MG63 (cell line): ENCODE results near the gene OFD1. TPM values are rescaled to one million over a fixed set of nuclear protein-coding genes. Genes with fewer than 3 reads are reported as not detected.
"Not testable (repeated sequence)": the region's sequence is repeated elsewhere in the genome, so short reads cannot be mapped to it uniquely, and the experiment has no call there.

Experiments used
- DNase-seq: peaks from one replicate; pipeline ENCODE4 v3.0.0-alpha.2; 2020
- H3K27me3 ChIP-seq: fragments of 250-450 bp; sonication (Bioruptor Pico); 2 replicates; pipeline ENCODE4 v1.5.1; 2020; ENCODE audit warnings: mild to moderate bottlenecking, moderate library complexity
- H3K36me3 ChIP-seq: fragments of 250-450 bp; sonication (Bioruptor Pico); 2 replicates; pipeline ENCODE4 v1.5.1; 2020; ENCODE audit warnings: mild to moderate bottlenecking, moderate library complexity
- H3K4me3 ChIP-seq: fragments of 250-450 bp; sonication (Bioruptor Pico); 2 replicates; pipeline ENCODE4 v1.5.1; 2020; ENCODE audit warnings: mild to moderate bottlenecking, moderate library complexity
- H3K9me3 ChIP-seq: fragments of 250-450 bp; sonication (Bioruptor Pico); 2 replicates; pipeline ENCODE4 v1.5.1; 2020; ENCODE audit warnings: mild to moderate bottlenecking, moderate library complexity
- total RNA-seq: library from RNA; depleted of rRNA; stranded (reverse); fragments of >200 nt; shearing (Covaris generic); gene quantifications from 2 replicates; pipeline ENCODE4 v1.2.3, GENCODE V29; 2014; ENCODE audit warnings: low replicate concordance

OFD1 gene
- total RNA-seq, 1 experiment from 2014 or later, result 9.6 TPM

DNA sequence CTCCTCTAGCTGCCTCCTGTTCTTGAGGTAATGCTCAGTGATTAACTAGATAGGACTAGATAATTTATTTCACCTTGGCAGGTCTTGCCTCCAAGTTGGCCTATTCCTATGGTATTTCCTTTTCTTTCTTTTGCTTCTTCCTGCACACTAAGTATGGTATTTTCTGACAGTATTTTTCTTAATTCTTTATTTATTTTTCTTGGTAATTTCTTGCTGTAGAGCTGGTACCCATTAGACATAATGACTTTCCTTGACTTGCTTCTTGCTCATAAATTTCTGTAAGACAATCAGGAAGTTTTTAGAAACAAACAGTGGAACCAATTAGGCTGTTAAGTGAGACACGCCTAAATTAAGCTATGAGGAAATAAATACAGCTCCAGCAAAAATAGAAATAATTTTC lies 36.1 kb upstream of the OFD1 start:
- no peaks in the 10 kb centered on the region for H3K9me3 ChIP-seq
- H3K4me3 ChIP-seq, result no peak overlapping the region
- no peak for DNase-seq
- no peaks in the 10 kb centered on the region for H3K27me3 ChIP-seq
- no peaks in the 10 kb centered on the region; the same call in 1 of the 2 replicates for H3K36me3 ChIP-seq

DNA sequence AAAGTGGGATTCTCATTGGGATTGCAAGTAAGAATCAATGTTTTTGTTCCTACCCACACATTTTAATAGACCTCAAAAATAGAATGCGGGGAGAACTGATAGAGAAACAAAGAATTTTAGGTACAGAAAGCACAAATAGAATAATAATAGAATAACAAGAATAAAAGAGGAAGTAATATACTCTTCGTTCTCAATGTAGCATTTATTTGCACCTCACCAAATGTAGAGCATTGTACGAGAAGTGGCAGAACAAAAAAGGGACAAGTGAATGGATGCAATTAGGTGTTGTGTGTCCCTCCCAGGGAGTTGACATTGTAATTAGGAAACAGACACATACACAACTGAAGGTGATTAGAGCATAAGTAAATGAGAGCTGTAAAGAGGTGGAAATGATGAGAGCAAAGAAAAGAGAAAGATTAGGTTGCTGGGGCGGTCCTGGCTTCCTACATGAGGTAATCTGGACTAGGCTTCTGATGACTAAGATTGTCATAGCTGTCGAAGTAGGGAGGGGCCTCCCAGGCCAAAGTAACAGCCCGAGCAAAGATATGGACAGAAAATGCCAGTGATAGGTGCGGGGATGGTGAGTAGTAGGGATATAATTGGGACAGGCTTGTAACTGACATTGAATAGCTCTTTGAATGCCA lies 35.2 kb upstream of the OFD1 start:
- Histone ChIP-seq H3K27me3 (no peaks in the 10 kb centered on the region), H3K36me3 (no peaks in the 10 kb centered on the region; the same call in 1 of the 2 replicates), H3K9me3 (no peaks in the 10 kb centered on the region), H3K4me3 (no peak overlapping the region)
- DNase-seq, result no peak

DNA sequence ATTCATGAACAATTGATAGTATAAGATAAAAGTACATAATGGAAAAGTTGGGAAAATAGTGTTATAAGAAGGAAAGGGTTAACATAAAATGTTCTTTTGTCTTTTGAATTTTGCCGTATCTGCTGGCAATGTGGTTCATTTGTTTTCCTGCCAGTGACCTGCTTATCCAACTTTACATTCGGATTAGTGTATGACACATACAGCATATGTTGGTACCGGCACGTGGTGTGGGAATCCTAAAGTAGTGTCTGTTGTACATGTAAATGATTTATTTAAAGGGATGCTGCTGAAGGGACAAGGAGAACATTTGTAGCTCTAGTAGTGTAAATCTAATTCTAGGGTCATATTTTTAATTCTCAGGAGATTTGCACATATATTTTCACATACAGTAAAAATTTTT lies 34.2 kb upstream of the OFD1 start:
- no peaks in the 10 kb centered on the region for H3K27me3 ChIP-seq
- DNase-seq, result no peak
- H3K36me3 ChIP-seq, result peaks cover under 1% of the 10 kb centered on the region; the same call in 1 of the 2 replicates
- H3K9me3 ChIP-seq, result no peaks in the 10 kb centered on the region
- H3K4me3 ChIP-seq, result no peak overlapping the region

DNA sequence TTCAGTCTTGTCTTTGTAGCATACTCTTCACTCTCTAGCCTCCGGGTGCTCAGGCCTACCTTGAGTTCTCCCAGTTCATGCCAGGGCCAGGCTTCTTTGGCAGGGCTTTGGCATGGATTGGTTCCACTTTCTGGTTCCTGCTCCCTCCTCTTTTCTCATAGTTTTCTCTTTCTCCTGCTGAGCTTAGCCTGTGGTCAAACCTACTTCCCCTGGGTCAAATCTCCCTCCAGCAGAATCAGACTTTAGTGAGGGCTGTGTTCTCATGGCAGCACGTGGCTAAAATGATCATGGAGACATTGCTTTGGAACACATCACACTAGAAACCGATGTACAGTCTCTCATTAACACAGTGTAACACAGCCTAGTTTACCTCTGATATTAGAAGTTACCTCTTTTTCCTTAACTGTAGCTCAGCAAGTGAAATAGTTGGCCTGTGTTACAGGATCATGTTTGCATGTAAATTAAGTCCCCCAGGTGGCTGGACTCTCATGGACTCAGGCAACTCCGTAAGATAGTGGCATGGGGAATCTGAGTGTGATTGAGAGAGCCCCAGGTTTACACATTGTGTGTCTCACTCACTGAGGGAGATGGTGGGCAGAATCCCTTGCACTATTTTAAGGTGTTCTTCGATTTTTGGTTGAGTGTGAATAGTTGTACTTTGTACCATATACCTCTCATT lies 32.3 kb upstream of the OFD1 start:
- no peak overlapping the region for H3K4me3 ChIP-seq
- H3K9me3 ChIP-seq, result no peaks in the 10 kb centered on the region
- no peak for DNase-seq
- H3K36me3 ChIP-seq, result peaks cover 7% of the 10 kb centered on the region
- H3K27me3 ChIP-seq, result no peaks in the 10 kb centered on the region

DNA sequence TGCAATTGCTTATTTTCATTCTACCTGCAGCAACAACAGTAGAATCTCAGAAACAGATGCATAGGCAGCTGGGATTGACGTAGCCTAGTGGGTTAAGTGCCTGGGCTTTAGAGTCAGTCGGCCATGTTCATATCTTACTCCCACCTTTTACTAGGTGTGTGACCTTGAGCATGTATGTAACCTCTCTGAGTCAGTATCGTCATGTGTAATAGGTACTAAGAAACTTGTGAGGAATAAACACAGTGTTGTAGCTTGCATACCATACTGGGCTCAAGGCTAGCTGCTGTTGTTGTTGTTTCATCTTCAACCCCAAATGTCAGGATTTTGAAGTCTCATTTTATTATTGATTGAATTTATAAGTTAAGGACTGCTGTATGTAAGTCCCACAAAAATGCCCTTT lies 31.4 kb upstream of the OFD1 start:
- H3K4me3 ChIP-seq, result no peak overlapping the region
- H3K27me3 ChIP-seq, result no peaks in the 10 kb centered on the region
- peaks cover 7% of the 10 kb centered on the region for H3K36me3 ChIP-seq
- DNase-seq, result no peak
- H3K9me3 ChIP-seq, result no peaks in the 10 kb centered on the region

DNA sequence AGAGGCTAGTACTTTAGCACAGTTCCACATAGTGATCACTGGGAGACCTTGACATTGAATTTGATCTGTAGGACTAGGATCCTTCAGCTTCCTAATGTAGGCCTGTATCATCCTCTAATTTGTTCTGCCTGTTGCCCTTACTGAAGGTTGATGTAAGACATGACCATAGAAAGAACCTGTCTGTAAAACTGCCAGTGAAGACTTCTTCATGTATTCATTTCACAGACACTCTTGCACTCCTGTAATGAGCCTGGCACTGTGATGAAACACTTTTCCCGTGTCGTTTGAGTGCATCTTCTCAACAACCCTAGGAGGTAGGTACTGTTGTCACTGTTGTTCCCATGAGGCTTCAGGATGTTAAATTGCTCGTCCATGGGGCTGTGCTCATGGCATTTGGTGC lies 31.0 kb upstream of the OFD1 start:
- no peaks in the 10 kb centered on the region for H3K9me3 ChIP-seq
- H3K4me3 ChIP-seq, result no peak overlapping the region
- H3K36me3 ChIP-seq, result peaks cover 7% of the 10 kb centered on the region
- no peaks in the 10 kb centered on the region for H3K27me3 ChIP-seq
- DNase-seq, result no peak

DNA sequence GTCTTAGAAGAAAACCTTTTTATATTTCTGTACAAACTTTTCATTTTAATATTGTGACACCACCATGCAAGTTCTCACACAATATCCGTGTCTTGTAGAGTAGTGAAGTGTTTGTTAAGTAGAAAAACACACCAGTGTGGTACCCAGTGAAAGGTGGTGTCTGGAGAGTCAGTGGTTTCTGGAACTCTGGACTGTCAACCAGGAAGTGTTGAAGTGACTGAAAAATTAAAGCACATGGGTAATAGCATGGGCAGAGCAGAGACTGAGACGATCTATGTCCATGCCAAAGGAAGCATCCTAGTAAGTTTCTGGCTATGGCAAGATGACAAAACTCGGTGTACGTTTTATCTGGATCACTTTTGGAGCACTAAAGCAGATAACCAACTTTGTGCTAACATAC lies 23.4 kb upstream of the OFD1 start:
- Histone ChIP-seq H3K27me3 (no peaks in the 10 kb centered on the region), H3K36me3 (peaks cover 32% of the 10 kb centered on the region), H3K4me3 (no peak overlapping the region), H3K9me3 (no peaks in the 10 kb centered on the region)
- DNase-seq, result no peak

DNA sequence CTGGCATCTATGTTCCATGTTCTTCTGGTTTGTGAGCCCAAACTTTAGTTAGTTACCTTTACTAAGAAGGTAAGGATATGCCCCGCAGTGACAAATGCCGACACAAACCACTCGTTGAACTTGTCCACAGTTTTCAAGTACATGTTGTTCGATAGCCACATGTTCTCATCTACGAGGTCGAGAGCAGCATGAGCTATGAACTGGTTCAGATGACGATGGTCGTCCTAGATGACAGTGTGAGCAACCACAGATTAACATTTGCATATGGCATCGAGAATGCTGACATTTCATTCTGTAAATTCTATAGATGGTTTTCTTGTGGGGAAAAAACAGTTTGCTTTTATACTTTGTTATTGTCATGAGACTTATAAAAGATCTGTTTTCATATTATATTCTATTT lies 18.1 kb upstream of the OFD1 start:
- Histone ChIP-seq H3K36me3 (peaks cover 29% of the 10 kb centered on the region), H3K27me3 (no peaks in the 10 kb centered on the region), H3K4me3 (no peak overlapping the region), H3K9me3 (no peaks in the 10 kb centered on the region)
- no peak for DNase-seq

DNA sequence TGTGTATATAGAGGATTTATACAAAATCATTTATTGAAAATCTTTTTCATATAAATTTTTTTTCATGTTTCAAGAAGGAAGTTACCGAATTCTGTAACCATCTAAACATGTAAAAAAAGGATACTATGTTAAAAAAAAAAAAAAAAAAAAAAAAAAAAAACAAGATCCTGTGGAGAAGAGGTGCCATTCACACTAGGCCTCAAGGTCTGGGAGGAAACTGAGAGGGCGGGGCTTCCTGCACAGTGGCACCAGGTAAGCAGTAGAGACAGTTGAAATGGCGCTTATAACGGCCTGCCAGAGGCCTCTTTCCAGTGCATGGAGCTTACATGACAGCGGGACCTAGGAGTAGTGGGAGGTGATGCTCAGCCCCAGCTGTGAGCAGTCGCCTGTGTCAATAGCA lies 17.6 kb upstream of the OFD1 start:
- Histone ChIP-seq H3K36me3 (peaks cover 27% of the 10 kb centered on the region), H3K4me3 (no peak overlapping the region), H3K9me3 (no peaks in the 10 kb centered on the region), H3K27me3 (no peaks in the 10 kb centered on the region)
- DNase-seq, result no peak

DNA sequence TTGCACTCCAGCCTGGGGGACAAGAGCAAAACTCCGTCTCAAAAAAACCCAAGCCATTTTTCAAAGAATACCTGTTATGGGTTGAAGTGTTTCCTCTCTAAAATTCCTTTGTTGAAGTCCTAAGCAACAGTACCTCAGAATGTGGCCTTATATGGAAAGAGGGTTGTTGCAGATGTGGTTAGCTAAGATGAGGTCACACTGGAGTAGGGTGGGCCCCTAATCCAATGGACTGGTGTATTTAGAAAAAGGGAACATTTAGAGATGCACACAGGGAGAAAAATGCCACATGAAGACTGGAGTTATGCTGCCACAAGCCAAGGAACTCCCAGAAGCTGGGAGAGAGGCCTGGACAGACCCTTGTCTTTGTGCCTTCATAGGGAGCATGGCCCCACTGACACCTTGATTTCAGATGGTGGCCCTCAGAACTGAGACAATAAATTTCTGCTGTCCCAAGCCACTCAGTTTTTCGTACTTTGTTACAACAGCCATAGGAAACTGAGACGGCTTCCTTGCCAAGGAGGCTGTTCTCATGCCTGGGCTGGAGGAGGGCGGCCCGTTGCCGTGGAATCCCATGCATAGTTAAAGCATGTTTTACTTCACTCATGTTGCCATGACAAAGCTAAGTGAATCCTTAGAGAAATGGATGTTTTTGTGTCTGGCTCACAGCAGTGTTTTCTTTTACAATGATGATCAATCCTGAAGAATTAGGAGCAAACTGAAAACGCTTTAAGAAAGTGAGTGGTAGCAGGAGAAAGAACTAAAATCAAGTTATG lies 16.7 kb upstream of the OFD1 start:
- no peak overlapping the region for H3K4me3 ChIP-seq
- no peaks in the 10 kb centered on the region for H3K9me3 ChIP-seq
- DNase-seq, result no peak
- peaks cover 25% of the 10 kb centered on the region for H3K36me3 ChIP-seq
- H3K27me3 ChIP-seq, result no peaks in the 10 kb centered on the region

DNA sequence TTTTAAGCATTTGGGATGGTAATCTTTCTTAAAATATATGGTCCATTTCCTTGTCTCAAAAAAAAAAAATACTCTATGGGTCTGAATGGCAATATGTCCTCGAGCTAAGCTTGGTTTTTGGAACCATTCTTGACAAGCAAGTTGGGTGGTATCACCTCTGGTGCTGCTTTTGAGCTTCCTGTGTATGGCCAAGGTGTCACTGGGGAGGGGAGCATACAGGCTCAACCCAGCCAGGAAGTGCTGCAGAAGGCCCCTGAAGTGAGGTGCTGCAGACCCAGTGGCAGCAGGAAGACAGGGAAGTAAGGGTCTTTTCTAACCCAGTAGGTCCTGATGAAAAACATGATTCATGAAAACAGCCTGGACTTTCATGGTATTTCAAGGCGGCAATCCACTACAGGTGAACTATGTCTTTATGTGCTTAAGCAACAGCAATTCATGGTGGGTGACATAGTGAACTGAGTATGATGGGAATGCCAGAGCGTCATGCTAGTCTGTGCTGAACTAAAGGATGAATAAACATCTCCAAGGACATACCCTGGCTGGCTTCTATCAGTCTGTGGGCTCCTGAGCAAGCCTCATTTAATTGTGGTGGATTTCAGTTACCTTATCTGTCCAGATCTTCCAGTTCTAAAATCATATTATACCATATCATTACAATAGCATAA lies 15.2 kb upstream of the OFD1 start:
- H3K4me3 ChIP-seq, result no peak overlapping the region
- no peak for DNase-seq
- H3K9me3 ChIP-seq, result no peaks in the 10 kb centered on the region

DNA sequence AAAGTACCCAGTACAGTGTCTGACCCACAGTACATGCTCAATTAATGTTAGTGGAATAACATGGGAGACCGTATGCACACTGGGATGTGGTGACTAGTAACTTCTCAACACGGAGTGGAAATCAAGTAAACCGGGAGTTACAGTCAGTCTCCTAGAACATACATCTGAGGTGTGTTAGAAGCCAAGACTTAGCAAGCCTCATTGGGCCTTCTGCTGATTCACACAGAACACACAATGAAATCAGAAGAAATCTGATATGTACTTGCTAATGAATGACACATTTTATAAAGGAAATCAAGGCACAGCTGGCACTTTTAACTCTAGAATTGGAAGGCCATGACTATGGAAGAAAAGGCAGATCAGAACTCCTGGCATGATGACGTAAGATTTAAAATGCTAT lies 13.2 kb upstream of the OFD1 start:
- Histone ChIP-seq H3K36me3 (peaks cover 14% of the 10 kb centered on the region), H3K4me3 (no peak overlapping the region), H3K9me3 (no peaks in the 10 kb centered on the region), H3K27me3 (no peaks in the 10 kb centered on the region)
- no peak for DNase-seq

More for the DNA sequence above, 15.2 kb upstream of the OFD1 start:
- Histone ChIP-seq H3K27me3 (no peaks in the 10 kb centered on the region), H3K36me3 (peaks cover 28% of the 10 kb centered on the region)

DNA sequence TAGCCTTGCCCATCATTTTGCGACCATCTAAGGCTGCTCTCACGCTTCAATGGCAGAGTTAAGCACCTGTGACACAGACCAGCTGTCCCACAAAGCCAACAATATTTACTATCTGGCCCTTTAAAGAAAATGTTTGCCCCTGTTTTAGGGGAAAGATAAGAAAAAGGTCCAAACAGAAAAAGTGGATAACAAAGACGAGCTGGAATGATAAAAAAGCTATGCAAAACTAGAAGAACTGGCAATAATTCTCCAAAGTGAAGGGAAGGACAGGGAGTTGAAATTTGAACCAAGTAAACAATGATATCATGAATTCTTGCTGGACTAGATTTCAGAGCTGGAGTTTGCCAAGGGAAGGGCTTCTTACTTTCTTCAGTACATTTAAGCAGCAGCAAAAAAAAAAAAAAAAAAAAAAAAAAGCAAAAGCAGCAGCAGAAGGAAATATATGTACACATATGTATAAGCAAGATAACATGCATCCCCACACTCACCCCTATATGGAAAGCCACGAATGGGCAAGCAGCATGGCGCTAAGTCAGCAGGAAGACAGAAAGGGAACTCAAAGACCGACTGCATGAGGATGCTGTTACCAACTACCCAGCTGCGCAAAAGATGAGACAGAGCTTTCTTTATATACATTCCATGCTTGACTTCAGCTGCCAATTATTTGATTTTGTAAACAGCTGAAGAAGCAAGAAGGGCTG lies 12.6 kb upstream of the OFD1 start:
- H3K27me3 ChIP-seq, result no peaks in the 10 kb centered on the region
- H3K9me3 ChIP-seq, result no peaks in the 10 kb centered on the region
- no peak overlapping the region for H3K4me3 ChIP-seq
- peak; percentile 26 for DNase-seq
- H3K36me3 ChIP-seq, result peaks cover 14% of the 10 kb centered on the region

DNA sequence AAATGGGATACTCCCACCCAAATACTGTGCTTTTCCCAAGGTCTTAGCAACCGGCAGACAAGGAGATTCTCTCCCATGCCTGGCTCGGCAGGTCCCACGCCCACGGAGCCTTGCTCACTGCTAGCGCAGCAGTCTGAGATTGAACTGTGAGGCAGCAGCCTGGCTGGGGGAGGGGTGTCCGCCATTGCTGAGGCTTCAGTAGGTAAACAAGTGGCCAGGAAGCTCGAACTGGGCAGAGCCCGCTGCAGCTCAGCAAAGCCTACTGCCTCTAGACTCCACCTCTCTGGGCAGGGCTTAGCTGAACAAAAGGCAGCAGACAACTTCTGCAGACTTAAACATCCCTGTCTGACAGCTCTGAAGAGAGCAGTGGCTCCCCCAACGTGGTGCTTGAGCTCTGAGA lies 9.7 kb upstream of the OFD1 start:
- not testable (repeated sequence) for H3K27me3 ChIP-seq, H3K4me3 ChIP-seq, DNase-seq, H3K9me3 ChIP-seq
- H3K36me3 ChIP-seq, result peaks cover 23% of the 10 kb centered on the region

DNA sequence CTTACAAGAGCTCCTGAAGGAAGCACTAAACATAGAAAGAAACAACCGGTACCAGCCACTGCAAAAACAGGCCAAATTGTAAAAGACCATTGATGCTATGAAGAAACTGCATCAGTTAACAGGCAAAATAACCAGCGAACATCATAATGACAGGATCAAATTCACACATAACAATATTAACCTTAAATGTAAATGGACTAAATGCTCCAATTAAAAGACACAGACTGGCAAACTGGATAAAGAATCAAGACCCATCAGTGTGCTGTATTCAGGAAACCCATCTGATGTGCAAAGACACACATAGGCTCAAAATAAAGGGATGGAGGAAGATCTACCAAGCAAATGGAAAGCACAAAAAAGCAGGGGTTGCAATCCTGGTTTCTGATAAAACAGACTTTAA lies 8.0 kb upstream of the OFD1 start:
- peaks cover 30% of the 10 kb centered on the region for H3K36me3 ChIP-seq
- not testable (repeated sequence) for H3K27me3 ChIP-seq, H3K9me3 ChIP-seq, H3K4me3 ChIP-seq, DNase-seq

DNA sequence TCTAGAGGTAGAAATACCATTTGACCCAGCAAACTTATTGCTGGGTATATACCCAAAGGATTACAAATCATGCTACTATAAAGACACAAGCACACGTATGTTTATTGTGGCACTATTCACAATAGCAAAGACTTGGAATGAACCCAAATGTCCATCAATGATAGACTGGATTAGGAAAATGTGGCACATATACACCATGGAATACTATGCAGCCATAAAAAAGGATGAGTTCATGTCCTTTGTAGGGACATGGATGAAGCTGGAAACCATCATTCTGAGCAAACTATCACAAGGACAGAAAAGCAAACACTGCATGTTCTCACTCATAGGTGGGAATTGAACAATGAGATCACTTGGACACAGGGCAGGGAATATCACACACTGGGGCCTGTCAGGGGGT lies 4.0 kb upstream of the OFD1 start:
- not testable (repeated sequence) for DNase-seq, H3K27me3 ChIP-seq, H3K4me3 ChIP-seq, H3K9me3 ChIP-seq
- peaks cover 28% of the 10 kb centered on the region for H3K36me3 ChIP-seq
